HEK293 (cell line): ENCODE results near the gene WDR82.

Source experiments
- CTCF ChIA-PET: fragments of 350-600 bp; formaldehyde crosslinking; extraction: SDS; loops from one replicate; lab custom pipeline; 2021; ENCODE audit warnings: antibody characterized with exemption; lab: Yijun Ruan, JAX
- POLR2A ChIA-PET: fragments of 300-600 bp; formaldehyde crosslinking; extraction: SDS; loops from one replicate; lab custom pipeline; 2020; ENCODE audit warnings: antibody characterized with exemption, inconsistent platforms; lab: Yijun Ruan, JAX
- H3K27ac ChIP-seq: fragments of 200-500 bp; sonication (Bioruptor generic); 2 replicates; pipeline ENCODE4 v1.5.1; 2014; ENCODE audit warnings: low read depth, low read length, control low read depth, inconsistent platforms; ENCODE audit errors: extremely low read depth
- H3K36me3 ChIP-seq, 2 experiments: fragments of 200-500 bp in 1 of 2; sonication (Bioruptor generic) in 1 of 2; 1 replicate in 1 of 2; 2 replicates in 1 of 2; pipeline ENCODE4 v1.5.1; 2014 to 2017; ENCODE audit warnings: inconsistent platforms in 2 of 2, low read length in 2 of 2; ENCODE audit not compliant: control insufficient read depth in 2 of 2, insufficient read depth in 1 of 2
- H3K4me1 ChIP-seq: fragments of 200-500 bp; sonication (Bioruptor generic); 2 replicates; pipeline ENCODE4 v1.5.1; 2014; ENCODE audit warnings: mild to moderate bottlenecking, low read length, inconsistent platforms; ENCODE audit not compliant: control insufficient read depth, insufficient read depth
- H3K4me3 ChIP-seq: 2 replicates; pipeline ENCODE4 v1.5.1; 2011; ENCODE audit warnings: low read depth, mild to moderate bottlenecking, control low read depth, low read length, moderate library complexity
- H3K9me3 ChIP-seq: fragments of 200-500 bp; sonication (Bioruptor generic); 2 replicates; pipeline ENCODE4 v1.5.1; 2014; ENCODE audit warnings: low read depth, low read length, inconsistent platforms; ENCODE audit not compliant: control insufficient read depth, insufficient read depth
- HOXC10 ChIP-seq: sonication (generic); formaldehyde crosslinking; IDR thresholded peaks from 2 replicates; pipeline ENCODE4 v1.8.1; 2023; ENCODE audit warnings: mild to moderate bottlenecking, missing genetic modification reagents
- KLF10 ChIP-seq: fragments of 450-650 bp; IDR thresholded peaks from 2 replicates; pipeline ENCODE4 v1.5.1; 2018; ENCODE audit warnings: missing biosample characterization, mild to moderate bottlenecking, missing genetic modification characterization
- MYNN ChIP-seq: fragments of 450-650 bp; formaldehyde crosslinking; IDR thresholded peaks from 2 replicates; pipeline ENCODE4 v1.5.1; 2016; ENCODE audit warnings: missing biosample characterization, missing genetic modification characterization, borderline replicate concordance
- PRDM1 ChIP-seq: fragments of 450-650 bp; formaldehyde crosslinking; IDR thresholded peaks from 2 replicates; pipeline ENCODE4; 2016; ENCODE audit warnings: missing biosample characterization, missing genetic modification characterization
- WT1 ChIP-seq: fragments of 450-650 bp; formaldehyde crosslinking; IDR thresholded peaks from 2 replicates; pipeline ENCODE4 v1.5.1; 2016; ENCODE audit warnings: missing biosample characterization, missing genetic modification characterization
- ZFP41 ChIP-seq: fragments of 450-650 bp; formaldehyde crosslinking; IDR thresholded peaks from 2 replicates; pipeline ENCODE4 v1.5.1; 2016; ENCODE audit warnings: missing biosample characterization, missing genetic modification characterization, borderline replicate concordance
- ZNF112 ChIP-seq: fragments of 450-650 bp; formaldehyde crosslinking; IDR thresholded peaks from 2 replicates; pipeline ENCODE4 v1.5.0; 2017; ENCODE audit warnings: missing biosample characterization, missing genetic modification characterization
- ZNF114 ChIP-seq: fragments of 450-650 bp; formaldehyde crosslinking; IDR thresholded peaks from 2 replicates; pipeline ENCODE4 v1.5.0; 2017; ENCODE audit warnings: missing biosample characterization, missing genetic modification characterization
- ZNF133 ChIP-seq: fragments of 450-650 bp; formaldehyde crosslinking; IDR thresholded peaks from 2 replicates; pipeline ENCODE4 v1.5.1; 2016; ENCODE audit warnings: missing biosample characterization, missing genetic modification characterization
- ZNF174 ChIP-seq: fragments of 450-650 bp; formaldehyde crosslinking; IDR thresholded peaks from 2 replicates; pipeline ENCODE4 v1.5.0; 2017; ENCODE audit warnings: missing biosample characterization, mild to moderate bottlenecking, missing genetic modification characterization
- ZNF510 ChIP-seq: fragments of 450-650 bp; formaldehyde crosslinking; IDR thresholded peaks from 2 replicates; pipeline ENCODE4 v1.5.1; 2018; ENCODE audit warnings: mild to moderate bottlenecking, missing genetic modification characterization, missing biosample characterization; ENCODE audit not compliant: insufficient replicate concordance
- ZNF544 ChIP-seq: fragments of 450-650 bp; formaldehyde crosslinking; IDR thresholded peaks from 2 replicates; pipeline ENCODE4 v1.5.0; 2017; ENCODE audit warnings: missing biosample characterization, missing genetic modification characterization
- ZNF660 ChIP-seq: fragments of 450-650 bp; IDR thresholded peaks from 2 replicates; pipeline ENCODE4 v1.5.1; 2018; ENCODE audit warnings: missing biosample characterization, mild to moderate bottlenecking, missing genetic modification characterization
- ZNF768 ChIP-seq: fragments of 450-650 bp; formaldehyde crosslinking; IDR thresholded peaks from 2 replicates; pipeline ENCODE4 v1.5.1; 2018; ENCODE audit warnings: missing biosample characterization, mild to moderate bottlenecking, missing genetic modification characterization
- ZNF777 ChIP-seq: fragments of 450-650 bp; formaldehyde crosslinking; IDR thresholded peaks from 2 replicates; pipeline ENCODE4 v1.5.1; 2017; ENCODE audit warnings: missing biosample characterization, missing genetic modification characterization, borderline replicate concordance
- ZNF830 ChIP-seq: fragments of 450-650 bp; IDR thresholded peaks from 2 replicates; pipeline ENCODE4 v1.5.0; 2018; ENCODE audit warnings: missing biosample characterization, missing genetic modification characterization, low read depth, mild to moderate bottlenecking, moderate library complexity
- ZSCAN30 ChIP-seq: fragments of 450-650 bp; IDR thresholded peaks from 2 replicates; pipeline ENCODE4 v1.5.1; 2018; ENCODE audit warnings: missing biosample characterization, mild to moderate bottlenecking, missing genetic modification characterization, moderate library complexity
- TF ChIP-seq, protein P1 (sequence below): fragments of 450-650 bp; formaldehyde crosslinking; IDR thresholded peaks from 2 replicates; pipeline ENCODE4 v1.5.1; 2016; ENCODE audit warnings: missing biosample characterization, missing genetic modification characterization
- TF ChIP-seq, protein P2 (sequence below): fragments of 450-650 bp; formaldehyde crosslinking; conservative IDR thresholded peaks from 2 replicates; pipeline ENCODE4 v1.5.1; 2016; ENCODE audit warnings: low read depth, missing biosample characterization, missing genetic modification characterization
- TF ChIP-seq, protein P3 (sequence below): fragments of 450-650 bp; formaldehyde crosslinking; IDR thresholded peaks from 2 replicates; pipeline ENCODE4 v1.5.1; 2016; ENCODE audit warnings: missing biosample characterization, missing genetic modification characterization

Gene WDR82

DNA sequence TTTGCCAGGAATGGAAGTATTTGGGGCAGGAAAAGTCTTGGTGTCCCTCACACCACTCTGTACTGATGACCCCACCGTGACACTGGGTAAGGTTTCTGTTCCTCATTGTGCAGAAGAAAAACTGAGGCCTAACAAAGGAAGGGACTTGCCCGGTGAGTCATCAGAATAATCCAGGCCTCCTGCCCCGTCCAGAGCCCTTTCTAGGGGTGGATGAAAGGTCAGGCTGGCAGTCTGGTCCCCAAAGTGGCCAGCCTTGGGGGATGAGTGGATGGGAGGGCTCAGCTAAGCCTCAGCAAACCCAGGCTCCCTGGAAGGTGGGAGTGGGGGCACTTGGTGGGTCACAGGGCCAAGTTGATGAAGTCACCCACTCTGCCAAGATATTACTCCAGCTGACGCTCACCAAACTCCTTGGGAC lies 35.3 kb upstream of the WDR82 start:
- no peaks in the 10 kb centered on the region for H3K36me3 ChIP-seq
- TF ChIP-seq PRDM1 (tag by site-specific recombination): no peak
- no peak for TF ChIP-seq ZNF768
- no peak for TF ChIP-seq ZNF133 (tag by site-specific recombination)
- TF ChIP-seq ZNF660: no peak
- TF ChIP-seq ZNF510 (tag by site-specific recombination): no peak
- TF ChIP-seq, protein P1, sequence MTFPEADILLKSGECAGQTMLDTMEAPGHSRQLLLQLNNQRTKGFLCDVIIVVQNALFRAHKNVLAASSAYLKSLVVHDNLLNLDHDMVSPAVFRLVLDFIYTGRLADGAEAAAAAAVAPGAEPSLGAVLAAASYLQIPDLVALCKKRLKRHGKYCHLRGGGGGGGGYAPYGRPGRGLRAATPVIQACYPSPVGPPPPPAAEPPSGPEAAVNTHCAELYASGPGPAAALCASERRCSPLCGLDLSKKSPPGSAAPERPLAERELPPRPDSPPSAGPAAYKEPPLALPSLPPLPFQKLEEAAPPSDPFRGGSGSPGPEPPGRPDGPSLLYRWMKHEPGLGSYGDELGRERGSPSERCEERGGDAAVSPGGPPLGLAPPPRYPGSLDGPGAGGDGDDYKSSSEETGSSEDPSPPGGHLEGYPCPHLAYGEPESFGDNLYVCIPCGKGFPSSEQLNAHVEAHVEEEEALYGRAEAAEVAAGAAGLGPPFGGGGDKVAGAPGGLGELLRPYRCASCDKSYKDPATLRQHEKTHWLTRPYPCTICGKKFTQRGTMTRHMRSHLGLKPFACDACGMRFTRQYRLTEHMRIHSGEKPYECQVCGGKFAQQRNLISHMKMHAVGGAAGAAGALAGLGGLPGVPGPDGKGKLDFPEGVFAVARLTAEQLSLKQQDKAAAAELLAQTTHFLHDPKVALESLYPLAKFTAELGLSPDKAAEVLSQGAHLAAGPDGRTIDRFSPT (tag by site-specific recombination): no peak
- TF ChIP-seq, protein P2, sequence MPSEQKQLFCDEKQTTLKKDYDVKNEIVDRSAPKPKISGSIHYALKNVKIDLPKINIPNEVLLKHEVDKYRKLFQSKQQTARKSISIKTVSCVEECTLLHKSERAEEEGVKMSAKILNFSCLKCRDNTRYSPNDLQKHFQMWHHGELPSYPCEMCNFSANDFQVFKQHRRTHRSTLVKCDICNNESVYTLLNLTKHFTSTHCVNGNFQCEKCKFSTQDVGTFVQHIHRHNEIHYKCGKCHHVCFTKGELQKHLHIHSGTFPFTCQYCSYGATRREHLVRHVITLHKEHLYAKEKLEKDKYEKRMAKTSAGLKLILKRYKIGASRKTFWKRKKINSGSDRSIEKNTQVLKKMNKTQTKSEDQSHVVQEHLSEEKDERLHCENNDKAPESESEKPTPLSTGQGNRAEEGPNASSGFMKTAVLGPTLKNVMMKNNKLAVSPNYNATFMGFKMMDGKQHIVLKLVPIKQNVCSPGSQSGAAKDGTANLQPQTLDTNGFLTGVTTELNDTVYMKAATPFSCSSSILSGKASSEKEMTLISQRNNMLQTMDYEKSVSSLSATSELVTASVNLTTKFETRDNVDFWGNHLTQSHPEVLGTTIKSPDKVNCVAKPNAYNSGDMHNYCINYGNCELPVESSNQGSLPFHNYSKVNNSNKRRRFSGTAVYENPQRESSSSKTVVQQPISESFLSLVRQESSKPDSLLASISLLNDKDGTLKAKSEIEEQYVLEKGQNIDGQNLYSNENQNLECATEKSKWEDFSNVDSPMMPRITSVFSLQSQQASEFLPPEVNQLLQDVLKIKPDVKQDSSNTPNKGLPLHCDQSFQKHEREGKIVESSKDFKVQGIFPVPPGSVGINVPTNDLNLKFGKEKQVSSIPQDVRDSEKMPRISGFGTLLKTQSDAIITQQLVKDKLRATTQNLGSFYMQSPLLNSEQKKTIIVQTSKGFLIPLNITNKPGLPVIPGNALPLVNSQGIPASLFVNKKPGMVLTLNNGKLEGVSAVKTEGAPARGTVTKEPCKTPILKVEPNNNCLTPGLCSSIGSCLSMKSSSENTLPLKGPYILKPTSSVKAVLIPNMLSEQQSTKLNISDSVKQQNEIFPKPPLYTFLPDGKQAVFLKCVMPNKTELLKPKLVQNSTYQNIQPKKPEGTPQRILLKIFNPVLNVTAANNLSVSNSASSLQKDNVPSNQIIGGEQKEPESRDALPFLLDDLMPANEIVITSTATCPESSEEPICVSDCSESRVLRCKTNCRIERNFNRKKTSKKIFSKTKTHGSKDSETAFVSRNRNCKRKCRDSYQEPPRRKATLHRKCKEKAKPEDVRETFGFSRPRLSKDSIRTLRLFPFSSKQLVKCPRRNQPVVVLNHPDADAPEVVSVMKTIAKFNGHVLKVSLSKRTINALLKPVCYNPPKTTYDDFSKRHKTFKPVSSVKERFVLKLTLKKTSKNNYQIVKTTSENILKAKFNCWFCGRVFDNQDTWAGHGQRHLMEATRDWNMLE (tag by site-specific recombination): no peak
- TF ChIP-seq ZNF174: no peak
- TF ChIP-seq KLF10 (tag by site-specific recombination): no peak
- no peak for TF ChIP-seq ZNF777
- TF ChIP-seq, protein P3, sequence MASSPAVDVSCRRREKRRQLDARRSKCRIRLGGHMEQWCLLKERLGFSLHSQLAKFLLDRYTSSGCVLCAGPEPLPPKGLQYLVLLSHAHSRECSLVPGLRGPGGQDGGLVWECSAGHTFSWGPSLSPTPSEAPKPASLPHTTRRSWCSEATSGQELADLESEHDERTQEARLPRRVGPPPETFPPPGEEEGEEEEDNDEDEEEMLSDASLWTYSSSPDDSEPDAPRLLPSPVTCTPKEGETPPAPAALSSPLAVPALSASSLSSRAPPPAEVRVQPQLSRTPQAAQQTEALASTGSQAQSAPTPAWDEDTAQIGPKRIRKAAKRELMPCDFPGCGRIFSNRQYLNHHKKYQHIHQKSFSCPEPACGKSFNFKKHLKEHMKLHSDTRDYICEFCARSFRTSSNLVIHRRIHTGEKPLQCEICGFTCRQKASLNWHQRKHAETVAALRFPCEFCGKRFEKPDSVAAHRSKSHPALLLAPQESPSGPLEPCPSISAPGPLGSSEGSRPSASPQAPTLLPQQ: no peak
- no peak for TF ChIP-seq ZSCAN30 (tag by site-specific recombination)
- no peak for TF ChIP-seq HOXC10
- no peak for TF ChIP-seq MYNN (tag by site-specific recombination)
- TF ChIP-seq ZNF114 (tag by site-specific recombination): no peak
- TF ChIP-seq ZNF830 (tag by site-specific recombination): no peak
- TF ChIP-seq WT1 (tag by site-specific recombination): no peak
- no peak for TF ChIP-seq ZFP41
- no peak for TF ChIP-seq ZNF112
- no peak for TF ChIP-seq ZNF544
- H3K4me1 ChIP-seq: no peaks in the 10 kb centered on the region
- no peak overlapping the region for H3K27ac ChIP-seq
- POLR2A ChIA-PET: no interaction called here
- CTCF ChIA-PET: interaction anchor here (1.0 kb wide), 1 partner anchor 82 kb away, joined by 3 read pairs; no protein-coding TSS in a partner anchor
- no peak overlapping the region for H3K4me3 ChIP-seq
- H3K9me3 ChIP-seq: no peaks in the 10 kb centered on the region
